ENCODE data around the gene DLGAP1.
A peak's percentile ranks its signal among the peaks of the same experiment; 100 is the strongest.

- TF ChIP-seq RAD21 (IDR thresholded peaks at IDR 0.05) (peak in 1 of 2 donors; percentile 9), REST (IDR thresholded peaks at IDR 0.05) (no peak), CTCF (IDR thresholded peaks at IDR 0.05; ENCODE audit: low read depth, low read length, missing input control) (no peak), SP1 (IDR thresholded peaks at IDR 0.05) (no peak), FOXA2 (IDR thresholded peaks at IDR 0.05) (peak; percentile 7), MAX (IDR thresholded peaks at IDR 0.05) (no peak), RXRA (IDR thresholded peaks at IDR 0.05) (peak in 1 of 2 donors; percentile 32), ATF3 (IDR thresholded peaks at IDR 0.05) (no peak), TAF1 (conservative IDR thresholded peaks at IDR 0.05) (no peak)
Observed at GRCh38 chr18:3706279-3707097, 748.6 kb downstream of the DLGAP1 start.

Data from liver (tissue), 3 donors.